ENCODE data around the gene KPNA6. TPM values are rescaled to one million over a fixed set of nuclear protein-coding genes. Genes with fewer than 3 reads are reported as not detected.

KPNA6 gene
- total and polyA plus RNA-seq, 2 of the 13 experiments (the other 11 are each of a cell fraction or from before 2014, with no cell fraction given), result 22.0 to 47.5 TPM

- TF ChIP-seq PHF21A (CRISPR knock-in tag; IDR thresholded peaks at IDR 0.05) (no peak), TBP (CRISPR knock-in tag; IDR thresholded peaks at IDR 0.05) (no peak), HNRNPUL1 (IDR thresholded peaks at IDR 0.05; ENCODE audit: low read depth, low read length) (no peak), DDIT3 (CRISPR knock-in tag; IDR thresholded peaks at IDR 0.05) (no peak), YY1 (IDR thresholded peaks at IDR 0.05; ENCODE audit: insufficient read depth, insufficient replicate concordance, low read depth, low read length) (peak; percentile 70), ZBTB8A (CRISPR knock-in tag; IDR thresholded peaks at IDR 0.05; ENCODE audit: borderline replicate concordance, low read depth) (no peak), HBP1 (CRISPR knock-in tag; IDR thresholded peaks at IDR 0.05; ENCODE audit: low read depth) (peak; percentile 67; the same call in 1 of the 2 replicates), ZNF547 (CRISPR knock-in tag; IDR thresholded peaks at IDR 0.05) (0 out of 2 replicates have a peak, but pooled peaks have one; percentile 41), ZNF589 (CRISPR knock-in tag; conservative IDR thresholded peaks at IDR 0.05) (no peak), MATR3 (CRISPR knock-in tag; IDR thresholded peaks at IDR 0.05) (no peak), ATF7 (IDR thresholded peaks at IDR 0.05) (no peak), ATF7 (CRISPR knock-in tag; IDR thresholded peaks at IDR 0.05) (no peak; the same call in 1 of the 2 replicates), HOXA9 (CRISPR knock-in tag; IDR thresholded peaks at IDR 0.05; ENCODE audit: borderline replicate concordance) (no peak), ARID5B (CRISPR knock-in tag; IDR thresholded peaks at IDR 0.05) (no peak)
- TF ChIP-seq, protein P1, sequence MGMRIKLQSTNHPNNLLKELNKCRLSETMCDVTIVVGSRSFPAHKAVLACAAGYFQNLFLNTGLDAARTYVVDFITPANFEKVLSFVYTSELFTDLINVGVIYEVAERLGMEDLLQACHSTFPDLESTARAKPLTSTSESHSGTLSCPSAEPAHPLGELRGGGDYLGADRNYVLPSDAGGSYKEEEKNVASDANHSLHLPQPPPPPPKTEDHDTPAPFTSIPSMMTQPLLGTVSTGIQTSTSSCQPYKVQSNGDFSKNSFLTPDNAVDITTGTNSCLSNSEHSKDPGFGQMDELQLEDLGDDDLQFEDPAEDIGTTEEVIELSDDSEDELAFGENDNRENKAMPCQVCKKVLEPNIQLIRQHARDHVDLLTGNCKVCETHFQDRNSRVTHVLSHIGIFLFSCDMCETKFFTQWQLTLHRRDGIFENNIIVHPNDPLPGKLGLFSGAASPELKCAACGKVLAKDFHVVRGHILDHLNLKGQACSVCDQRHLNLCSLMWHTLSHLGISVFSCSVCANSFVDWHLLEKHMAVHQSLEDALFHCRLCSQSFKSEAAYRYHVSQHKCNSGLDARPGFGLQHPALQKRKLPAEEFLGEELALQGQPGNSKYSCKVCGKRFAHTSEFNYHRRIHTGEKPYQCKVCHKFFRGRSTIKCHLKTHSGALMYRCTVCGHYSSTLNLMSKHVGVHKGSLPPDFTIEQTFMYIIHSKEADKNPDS (CRISPR knock-in tag; IDR thresholded peaks at IDR 0.05), result no peak
- TF ChIP-seq, protein P2, sequence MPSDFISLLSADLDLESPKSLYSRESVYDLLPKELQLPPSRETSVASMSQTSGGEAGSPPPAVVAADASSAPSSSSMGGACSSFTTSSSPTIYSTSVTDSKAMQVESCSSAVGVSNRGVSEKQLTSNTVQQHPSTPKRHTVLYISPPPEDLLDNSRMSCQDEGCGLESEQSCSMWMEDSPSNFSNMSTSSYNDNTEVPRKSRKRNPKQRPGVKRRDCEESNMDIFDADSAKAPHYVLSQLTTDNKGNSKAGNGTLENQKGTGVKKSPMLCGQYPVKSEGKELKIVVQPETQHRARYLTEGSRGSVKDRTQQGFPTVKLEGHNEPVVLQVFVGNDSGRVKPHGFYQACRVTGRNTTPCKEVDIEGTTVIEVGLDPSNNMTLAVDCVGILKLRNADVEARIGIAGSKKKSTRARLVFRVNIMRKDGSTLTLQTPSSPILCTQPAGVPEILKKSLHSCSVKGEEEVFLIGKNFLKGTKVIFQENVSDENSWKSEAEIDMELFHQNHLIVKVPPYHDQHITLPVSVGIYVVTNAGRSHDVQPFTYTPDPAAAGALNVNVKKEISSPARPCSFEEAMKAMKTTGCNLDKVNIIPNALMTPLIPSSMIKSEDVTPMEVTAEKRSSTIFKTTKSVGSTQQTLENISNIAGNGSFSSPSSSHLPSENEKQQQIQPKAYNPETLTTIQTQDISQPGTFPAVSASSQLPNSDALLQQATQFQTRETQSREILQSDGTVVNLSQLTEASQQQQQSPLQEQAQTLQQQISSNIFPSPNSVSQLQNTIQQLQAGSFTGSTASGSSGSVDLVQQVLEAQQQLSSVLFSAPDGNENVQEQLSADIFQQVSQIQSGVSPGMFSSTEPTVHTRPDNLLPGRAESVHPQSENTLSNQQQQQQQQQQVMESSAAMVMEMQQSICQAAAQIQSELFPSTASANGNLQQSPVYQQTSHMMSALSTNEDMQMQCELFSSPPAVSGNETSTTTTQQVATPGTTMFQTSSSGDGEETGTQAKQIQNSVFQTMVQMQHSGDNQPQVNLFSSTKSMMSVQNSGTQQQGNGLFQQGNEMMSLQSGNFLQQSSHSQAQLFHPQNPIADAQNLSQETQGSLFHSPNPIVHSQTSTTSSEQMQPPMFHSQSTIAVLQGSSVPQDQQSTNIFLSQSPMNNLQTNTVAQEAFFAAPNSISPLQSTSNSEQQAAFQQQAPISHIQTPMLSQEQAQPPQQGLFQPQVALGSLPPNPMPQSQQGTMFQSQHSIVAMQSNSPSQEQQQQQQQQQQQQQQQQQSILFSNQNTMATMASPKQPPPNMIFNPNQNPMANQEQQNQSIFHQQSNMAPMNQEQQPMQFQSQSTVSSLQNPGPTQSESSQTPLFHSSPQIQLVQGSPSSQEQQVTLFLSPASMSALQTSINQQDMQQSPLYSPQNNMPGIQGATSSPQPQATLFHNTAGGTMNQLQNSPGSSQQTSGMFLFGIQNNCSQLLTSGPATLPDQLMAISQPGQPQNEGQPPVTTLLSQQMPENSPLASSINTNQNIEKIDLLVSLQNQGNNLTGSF (CRISPR knock-in tag; IDR thresholded peaks at IDR 0.05), result no peak
These were observed 114.3 kb downstream of the KPNA6 start, which contains the start of the genes EIF3I and TMEM234 (continued) for GRCh38 chr1:32221980-32222755.
